Measurements from ENCODE around the gene PKP4. TPM values are rescaled to one million over a fixed set of nuclear protein-coding genes. Genes with fewer than 3 reads are reported as not detected.
"Not testable (repeated sequence)": the region's sequence is repeated elsewhere in the genome, so short reads cannot be mapped to it uniquely, and the experiment has no call there.

Gene PKP4
- total RNA-seq, 1 donor from 2014 or later, result 26.1 TPM

DNA sequence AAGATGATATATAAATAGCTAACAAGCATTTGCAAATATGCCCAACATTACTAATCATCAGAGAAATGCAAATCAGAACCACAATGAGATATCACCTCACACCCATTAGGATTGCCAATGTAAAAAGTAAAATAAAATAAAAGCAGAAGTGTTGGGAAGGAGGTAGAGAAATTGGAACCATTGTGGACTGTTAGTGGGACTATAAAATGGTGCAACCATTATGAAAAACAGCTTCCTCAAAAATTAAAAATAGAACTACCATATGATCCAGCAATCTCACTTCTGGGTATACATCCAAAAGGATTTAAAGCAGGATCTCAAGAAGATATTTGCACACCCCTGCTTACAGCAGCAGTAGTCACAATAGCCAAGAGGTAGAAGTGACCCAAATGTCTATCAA, 238.6 kb downstream of the PKP4 start:
- Histone ChIP-seq H3K4me1 (ENCODE audit: control insufficient read depth in 3 of 3, insufficient read depth in 3 of 3, low read length in 3 of 3) (no peaks in the 10 kb centered on the region), H3K9ac (ENCODE audit: low read depth in 1 of 3, low read length in 3 of 3) (no peak overlapping the region), H3K27me3 (ENCODE audit: control insufficient read depth in 3 of 3, insufficient read depth in 3 of 3, low read length in 3 of 3) (no peaks in the 10 kb centered on the region), H3K27ac (ENCODE audit: low read depth, low read length) (no peak overlapping the region), H3K4me3 (ENCODE audit: low read length in 3 of 3) (no peak overlapping the region), H3K36me3 (ENCODE audit: control insufficient read depth in 3 of 3, insufficient read depth in 3 of 3, low read length in 3 of 3) (no peaks in the 10 kb centered on the region), H3K9me3 (ENCODE audit: control insufficient read depth in 3 of 3, low read length in 3 of 3) (peaks cover 0 to 2% (median 0%) of the 10 kb centered on the region in 3 donors)

DNA sequence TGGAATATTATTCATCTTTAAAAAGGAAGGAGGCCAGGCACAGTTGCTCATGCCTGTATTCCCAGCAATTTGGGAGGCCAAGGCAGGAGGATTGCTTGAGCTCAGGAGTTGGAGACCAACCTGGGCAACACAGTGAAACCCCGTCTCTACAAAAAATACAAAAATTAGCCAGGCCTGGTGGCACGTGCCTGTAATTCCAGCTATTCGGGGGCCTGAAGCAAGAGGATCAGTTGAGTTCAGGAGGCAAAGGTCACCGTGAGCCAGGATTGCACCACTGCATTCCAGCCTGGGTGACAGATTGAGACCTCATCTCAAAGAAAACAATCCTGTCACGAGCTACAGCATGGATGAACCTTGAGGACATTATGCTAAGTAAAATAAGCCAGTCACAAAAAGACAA, 239.0 kb downstream of the PKP4 start:
- H3K4me1 ChIP-seq (ENCODE audit: control insufficient read depth in 3 of 3, insufficient read depth in 3 of 3, low read length in 3 of 3); H3K36me3 ChIP-seq (ENCODE audit: control insufficient read depth in 3 of 3, insufficient read depth in 3 of 3, low read length in 3 of 3); H3K27ac ChIP-seq (ENCODE audit: low read depth, low read length); H3K27me3 ChIP-seq (ENCODE audit: control insufficient read depth in 3 of 3, insufficient read depth in 3 of 3, low read length in 3 of 3); H3K9me3 ChIP-seq (ENCODE audit: control insufficient read depth in 3 of 3, low read length in 3 of 3); H3K9ac ChIP-seq (ENCODE audit: low read depth in 1 of 3, low read length in 3 of 3); H3K4me3 ChIP-seq (ENCODE audit: low read length in 3 of 3): not testable (repeated sequence)

GRCh38 chr2:158699323-158699722, 242.6 kb downstream of the PKP4 start:
- H3K4me1 ChIP-seq (ENCODE audit: control insufficient read depth in 3 of 3, insufficient read depth in 3 of 3, low read length in 3 of 3), result no peaks in the 10 kb centered on the region
- H3K9me3 ChIP-seq (ENCODE audit: control insufficient read depth in 3 of 3, low read length in 3 of 3), result peaks cover 0 to 2% (median 0%) of the 10 kb centered on the region in 3 donors
- H3K4me3 ChIP-seq (ENCODE audit: low read length in 3 of 3), result no peak overlapping the region
- no peaks in the 10 kb centered on the region for H3K27me3 ChIP-seq (ENCODE audit: control insufficient read depth in 3 of 3, insufficient read depth in 3 of 3, low read length in 3 of 3)
- no peak overlapping the region for H3K27ac ChIP-seq (ENCODE audit: low read depth, low read length)
- no peaks in the 10 kb centered on the region for H3K36me3 ChIP-seq (ENCODE audit: control insufficient read depth in 3 of 3, insufficient read depth in 3 of 3, low read length in 3 of 3)
- no peak overlapping the region for H3K9ac ChIP-seq (ENCODE audit: low read depth in 1 of 3, low read length in 3 of 3)

GRCh38 chr2:158701101-158701500, 244.3 kb downstream of the PKP4 start:
- no peak overlapping the region for H3K9ac ChIP-seq (ENCODE audit: low read depth in 1 of 3, low read length in 3 of 3)
- H3K9me3 ChIP-seq (ENCODE audit: control insufficient read depth in 3 of 3, low read length in 3 of 3), result peaks cover 0 to 2% (median 0%) of the 10 kb centered on the region in 3 donors
- H3K4me3 ChIP-seq (ENCODE audit: low read length in 3 of 3), result no peak overlapping the region
- H3K4me1 ChIP-seq (ENCODE audit: control insufficient read depth in 3 of 3, insufficient read depth in 3 of 3, low read length in 3 of 3), result no peaks in the 10 kb centered on the region
- no peaks in the 10 kb centered on the region for H3K27me3 ChIP-seq (ENCODE audit: control insufficient read depth in 3 of 3, insufficient read depth in 3 of 3, low read length in 3 of 3)
- no peaks in the 10 kb centered on the region for H3K36me3 ChIP-seq (ENCODE audit: control insufficient read depth in 3 of 3, insufficient read depth in 3 of 3, low read length in 3 of 3)
- H3K27ac ChIP-seq (ENCODE audit: low read depth, low read length), result no peak overlapping the region

- Histone ChIP-seq H3K27me3 (ENCODE audit: control insufficient read depth in 3 of 3, insufficient read depth in 3 of 3, low read length in 3 of 3) (no peaks in the 10 kb centered on the region), H3K9ac (ENCODE audit: low read depth in 1 of 3, low read length in 3 of 3) (no peak overlapping the region), H3K4me1 (ENCODE audit: control insufficient read depth in 3 of 3, insufficient read depth in 3 of 3, low read length in 3 of 3) (no peaks in the 10 kb centered on the region), H3K27ac (ENCODE audit: low read depth, low read length) (no peak overlapping the region), H3K9me3 (ENCODE audit: control insufficient read depth in 3 of 3, low read length in 3 of 3) (no peaks in the 10 kb centered on the region), H3K36me3 (ENCODE audit: control insufficient read depth in 3 of 3, insufficient read depth in 3 of 3, low read length in 3 of 3) (no peaks in the 10 kb centered on the region), H3K4me3 (ENCODE audit: low read length in 3 of 3) (no peak overlapping the region)
Observed at GRCh38 chr2:158702740-158703139, 246.0 kb downstream of the PKP4 start.

- H3K27ac ChIP-seq (ENCODE audit: low read depth, low read length); H3K9ac ChIP-seq (ENCODE audit: low read depth in 1 of 3, low read length in 3 of 3); H3K36me3 ChIP-seq (ENCODE audit: control insufficient read depth in 3 of 3, insufficient read depth in 3 of 3, low read length in 3 of 3); H3K27me3 ChIP-seq (ENCODE audit: control insufficient read depth in 3 of 3, insufficient read depth in 3 of 3, low read length in 3 of 3); H3K4me3 ChIP-seq (ENCODE audit: low read length in 3 of 3); H3K9me3 ChIP-seq (ENCODE audit: control insufficient read depth in 3 of 3, low read length in 3 of 3); H3K4me1 ChIP-seq (ENCODE audit: control insufficient read depth in 3 of 3, insufficient read depth in 3 of 3, low read length in 3 of 3): not testable (repeated sequence)
Observed at GRCh38 chr2:158704724-158705465, 248.1 kb downstream of the PKP4 start.

DNA sequence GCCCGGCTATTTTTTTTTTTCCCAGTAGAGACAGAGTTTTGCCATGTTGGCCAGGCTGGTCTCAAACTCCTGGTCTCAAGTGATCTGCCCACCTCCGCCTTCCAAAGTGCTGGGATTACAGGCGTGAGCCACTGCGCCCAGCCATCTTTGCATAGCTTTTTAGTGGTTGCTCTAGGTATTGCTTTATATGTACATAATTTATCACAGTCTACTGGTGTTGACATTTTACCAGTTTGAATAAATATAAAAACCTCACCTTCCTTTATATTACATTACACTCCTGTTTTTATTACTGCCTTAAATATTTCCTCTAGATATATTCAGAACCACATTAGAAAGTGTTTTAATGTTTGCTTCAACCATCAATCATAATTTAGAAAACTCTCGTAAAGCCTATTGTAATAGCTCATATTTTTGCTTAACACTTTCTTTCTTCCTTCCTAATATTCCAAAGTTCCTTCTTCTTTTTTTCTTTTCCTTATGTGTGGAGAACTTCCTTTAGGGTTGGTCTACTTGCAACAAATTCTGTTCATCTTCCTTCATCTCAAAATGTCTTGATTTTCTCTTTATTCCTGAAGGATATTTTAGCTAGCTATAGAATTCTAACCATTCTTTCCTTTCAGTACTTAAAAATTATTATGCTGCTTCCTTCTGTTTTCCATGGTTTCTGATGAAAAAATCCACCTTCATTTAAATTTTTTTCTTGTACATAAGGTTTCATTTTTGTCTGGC, 256.2 kb downstream of the PKP4 start:
- Histone ChIP-seq H3K9ac (ENCODE audit: low read depth in 1 of 3, low read length in 3 of 3) (no peak overlapping the region), H3K4me1 (ENCODE audit: control insufficient read depth in 3 of 3, insufficient read depth in 3 of 3, low read length in 3 of 3) (peaks cover 0 to 9% (median 0%) of the 10 kb centered on the region in 3 donors), H3K9me3 (ENCODE audit: control insufficient read depth in 3 of 3, low read length in 3 of 3) (no peaks in the 10 kb centered on the region), H3K4me3 (ENCODE audit: low read length in 3 of 3) (no peak overlapping the region), H3K27ac (ENCODE audit: low read depth, low read length) (no peak overlapping the region), H3K36me3 (ENCODE audit: control insufficient read depth in 3 of 3, insufficient read depth in 3 of 3, low read length in 3 of 3) (no peaks in the 10 kb centered on the region), H3K27me3 (ENCODE audit: control insufficient read depth in 3 of 3, insufficient read depth in 3 of 3, low read length in 3 of 3) (no peaks in the 10 kb centered on the region)

DNA sequence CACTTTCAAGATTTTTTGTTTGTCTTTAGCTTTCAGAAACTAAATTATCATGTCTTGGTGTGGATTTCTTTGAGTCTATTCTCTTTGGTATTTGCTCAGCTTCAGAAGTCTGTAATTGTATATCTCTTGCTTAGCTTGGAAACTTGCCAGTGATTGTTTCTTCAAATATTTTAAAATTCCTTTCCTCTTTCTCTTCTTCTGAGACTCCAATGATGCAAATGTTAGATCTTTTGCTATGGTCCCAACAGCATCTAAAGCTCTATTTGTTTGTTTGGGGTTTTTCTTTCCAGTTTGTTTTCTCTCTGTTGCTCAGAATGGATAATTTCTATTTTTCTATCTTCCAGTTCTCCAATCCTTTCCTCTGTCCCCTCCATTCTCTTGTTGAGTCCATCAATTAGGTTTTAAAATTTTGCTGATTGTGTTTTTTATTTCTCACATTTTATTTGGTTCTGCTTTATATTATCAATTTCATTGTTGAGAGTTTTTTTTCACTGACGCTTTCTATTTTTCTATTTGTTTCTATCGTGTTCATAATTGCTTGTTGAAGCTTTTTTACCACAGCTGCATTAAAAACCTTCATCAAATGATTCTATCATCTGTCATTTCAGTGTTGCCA, 256.9 kb downstream of the PKP4 start:
- Histone ChIP-seq H3K4me3 (ENCODE audit: low read length in 3 of 3) (no peak overlapping the region), H3K36me3 (ENCODE audit: control insufficient read depth in 3 of 3, insufficient read depth in 3 of 3, low read length in 3 of 3) (no peaks in the 10 kb centered on the region), H3K9me3 (ENCODE audit: control insufficient read depth in 3 of 3, low read length in 3 of 3) (no peaks in the 10 kb centered on the region), H3K27me3 (ENCODE audit: control insufficient read depth in 3 of 3, insufficient read depth in 3 of 3, low read length in 3 of 3) (no peaks in the 10 kb centered on the region), H3K4me1 (ENCODE audit: control insufficient read depth in 3 of 3, insufficient read depth in 3 of 3, low read length in 3 of 3) (peaks cover 0 to 9% (median 0%) of the 10 kb centered on the region in 3 donors), H3K27ac (ENCODE audit: low read depth, low read length) (no peak overlapping the region), H3K9ac (ENCODE audit: low read depth in 1 of 3, low read length in 3 of 3) (no peak overlapping the region)

DNA sequence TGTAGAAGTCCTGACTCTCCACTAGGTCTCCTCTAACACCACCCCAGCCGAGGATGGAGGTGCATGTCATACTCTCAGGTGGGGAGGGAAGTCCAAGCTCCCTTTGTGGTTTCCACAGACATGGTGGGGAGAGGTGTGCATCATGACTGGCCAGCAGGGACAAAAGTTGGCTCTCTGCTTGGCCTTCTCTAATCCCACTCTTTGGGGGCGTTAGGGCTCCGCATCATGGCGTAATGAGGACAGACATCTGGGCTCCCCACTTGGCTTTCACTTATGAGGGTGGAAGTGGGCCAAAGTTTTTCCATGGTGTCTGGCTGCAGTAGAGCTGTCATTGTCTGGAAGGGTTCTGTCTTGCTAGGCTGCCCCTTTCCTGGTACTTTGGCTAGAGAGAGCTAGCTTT, 257.7 kb downstream of the PKP4 start:
- Histone ChIP-seq H3K4me3 (ENCODE audit: low read length in 3 of 3) (no peak overlapping the region), H3K9me3 (ENCODE audit: control insufficient read depth in 3 of 3, low read length in 3 of 3) (no peaks in the 10 kb centered on the region), H3K27ac (ENCODE audit: low read depth, low read length) (peak overlapping the region; percentile 71), H3K9ac (ENCODE audit: low read depth in 1 of 3, low read length in 3 of 3) (no peak overlapping the region), H3K4me1 (ENCODE audit: control insufficient read depth in 3 of 3, insufficient read depth in 3 of 3, low read length in 3 of 3) (peaks cover 0 to 9% (median 0%) of the 10 kb centered on the region in 3 donors), H3K36me3 (ENCODE audit: control insufficient read depth in 3 of 3, insufficient read depth in 3 of 3, low read length in 3 of 3) (no peaks in the 10 kb centered on the region), H3K27me3 (ENCODE audit: control insufficient read depth in 3 of 3, insufficient read depth in 3 of 3, low read length in 3 of 3) (no peaks in the 10 kb centered on the region)

GRCh38 chr2:158715357-158715756, 258.6 kb downstream of the PKP4 start:
- no peaks in the 10 kb centered on the region for H3K27me3 ChIP-seq (ENCODE audit: control insufficient read depth in 3 of 3, insufficient read depth in 3 of 3, low read length in 3 of 3)
- peaks cover 0 to 9% (median 0%) of the 10 kb centered on the region in 3 donors for H3K4me1 ChIP-seq (ENCODE audit: control insufficient read depth in 3 of 3, insufficient read depth in 3 of 3, low read length in 3 of 3)
- no peaks in the 10 kb centered on the region for H3K36me3 ChIP-seq (ENCODE audit: control insufficient read depth in 3 of 3, insufficient read depth in 3 of 3, low read length in 3 of 3)
- H3K4me3 ChIP-seq (ENCODE audit: low read length in 3 of 3), result no peak overlapping the region
- H3K9me3 ChIP-seq (ENCODE audit: control insufficient read depth in 3 of 3, low read length in 3 of 3), result no peaks in the 10 kb centered on the region
- H3K27ac ChIP-seq (ENCODE audit: low read depth, low read length), result peak overlapping the region; percentile 71
- no peak overlapping the region for H3K9ac ChIP-seq (ENCODE audit: low read depth in 1 of 3, low read length in 3 of 3)
